HG03354 (cell line): ENCODE results near the gene GAB1.

Source experiments
- ATAC-seq: cut with Tn5 transposase; IDR thresholded peaks from one replicate; pipeline ENCODE4 v1.9.1; 2021; ENCODE audit warnings: mild to moderate bottlenecking; ENCODE audit not compliant: unreplicated experiment, poor library complexity, severe bottlenecking

The GAB1 gene

GRCh38 chr4:143336781-143337599 lies at the start of gene GAB1:
TSS of gene GAB1 (plus strand) at chr4:143336876. CDS start at chr4:143337189, 313 bp downstream.
- peak; percentile 77 for ATAC-seq

GRCh38 chr4:143287572-143287923 lies 49.1 kb upstream of the GAB1 start:
- ATAC-seq, result no peak

- no peak for ATAC-seq
These were observed 48.5 kb upstream of the GAB1 start for GRCh38 chr4:143288171-143288570.

GRCh38 chr4:143289370-143289769 lies 47.3 kb upstream of the GAB1 start:
- no peak for ATAC-seq

- no peak for ATAC-seq
These were observed 45.4 kb upstream of the GAB1 start for GRCh38 chr4:143291314-143291713.

- no peak for ATAC-seq
These were observed 43.8 kb upstream of the GAB1 start for GRCh38 chr4:143292858-143293257.

- ATAC-seq, result no peak
These were observed 42.4 kb upstream of the GAB1 start for GRCh38 chr4:143294310-143294709.

GRCh38 chr4:143294710-143295275 lies 41.9 kb upstream of the GAB1 start:
- ATAC-seq, result no peak

GRCh38 chr4:143296397-143297067 lies 40.1 kb upstream of the GAB1 start:
- no peak for ATAC-seq

- ATAC-seq, result no peak
These were observed 35.8 kb upstream of the GAB1 start for GRCh38 chr4:143300860-143301259.

- no peak for ATAC-seq
These were observed 34.1 kb upstream of the GAB1 start for GRCh38 chr4:143302536-143302935.

- no peak for ATAC-seq
These were observed 29.9 kb upstream of the GAB1 start for GRCh38 chr4:143306788-143307187.

GRCh38 chr4:143307531-143307930 lies 29.1 kb upstream of the GAB1 start:
- ATAC-seq, result no peak

- no peak for ATAC-seq
These were observed 28.3 kb upstream of the GAB1 start for GRCh38 chr4:143308377-143308776.

GRCh38 chr4:143311924-143312323 lies 24.8 kb upstream of the GAB1 start:
- no peak for ATAC-seq

- ATAC-seq, result no peak
These were observed 23.2 kb upstream of the GAB1 start for GRCh38 chr4:143313521-143313920.

- no peak for ATAC-seq
These were observed 22.7 kb upstream of the GAB1 start for GRCh38 chr4:143313996-143314395.

- no peak for ATAC-seq
These were observed 16.6 kb upstream of the GAB1 start for GRCh38 chr4:143320113-143320512.

- ATAC-seq, result no peak
These were observed 9.9 kb upstream of the GAB1 start for GRCh38 chr4:143326735-143327134.

- no peak for ATAC-seq
These were observed 6.7 kb upstream of the GAB1 start for GRCh38 chr4:143329985-143330384.
